ENCODE data around the gene DOCK7. TPM values are rescaled to one million over a fixed set of nuclear protein-coding genes. Genes with fewer than 3 reads are reported as not detected.
"Not testable (repeated sequence)": the region's sequence is repeated elsewhere in the genome, so short reads cannot be mapped to it uniquely, and the experiment has no call there.

Gene DOCK7
- total RNA-seq, 3 donors from 2014 or later: 35.7 to 60.7 (median 49.2) TPM

GRCh38 chr1:62722796-62723195, 34.6 kb upstream of the DOCK7 start:
- TF ChIP-seq POLR2AphosphoS5 (IDR thresholded peaks at IDR 0.05): no peak
- no peak for TF ChIP-seq POLR2A (IDR thresholded peaks at IDR 0.05)
- TF ChIP-seq CTCF (IDR thresholded peaks at IDR 0.05): no peak
- DNase-seq (ENCODE audit: low spot score in 2 of 2): no peak
- Histone ChIP-seq H3K4me1 (no peaks in the 10 kb centered on the region), H3K27me3 (no peaks in the 10 kb centered on the region), H3K27ac (no peak overlapping the region), H3K36me3 (no peaks in the 10 kb centered on the region), H3K4me3 (no peak overlapping the region), H3K9me3 (no peaks in the 10 kb centered on the region)
- intact Hi-C loops (cut with DNase I; ENCODE audit: low total_unique reads): no loop called here

DNA sequence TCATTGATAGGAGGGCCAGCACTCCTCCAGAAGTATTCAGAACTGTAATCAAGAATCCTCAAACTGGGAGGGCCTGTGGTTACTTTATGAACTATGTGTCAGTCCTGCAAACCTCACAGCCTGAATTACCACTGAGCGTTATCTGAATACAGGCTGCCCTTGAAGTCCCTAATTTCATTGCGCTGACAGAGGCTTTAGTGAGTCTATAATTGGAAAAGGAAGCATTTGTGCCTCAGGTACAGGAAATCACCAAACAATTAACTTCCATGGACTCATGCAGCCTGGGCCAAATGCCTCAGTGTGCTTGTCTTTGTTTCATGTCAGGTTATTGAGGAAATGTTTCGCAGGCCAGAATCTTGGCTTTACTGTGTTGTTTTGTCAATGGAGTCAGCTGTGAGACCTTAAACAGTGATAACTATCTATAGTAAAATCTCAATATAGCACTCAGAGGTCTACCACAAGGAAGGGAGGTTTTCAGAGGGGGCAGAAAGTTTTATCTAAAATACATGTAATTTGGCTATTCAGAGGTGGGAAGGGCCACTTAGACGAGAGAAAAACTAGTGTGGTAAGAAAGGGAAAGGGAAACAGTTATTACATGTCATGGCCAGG, 32.9 kb upstream of the DOCK7 start:
- H3K27ac ChIP-seq: peak overlapping the region in 1 of 2 donors; percentile 22
- H3K4me1 ChIP-seq: no peaks in the 10 kb centered on the region
- no peaks in the 10 kb centered on the region for H3K36me3 ChIP-seq
- no peaks in the 10 kb centered on the region for H3K9me3 ChIP-seq
- H3K27me3 ChIP-seq: no peaks in the 10 kb centered on the region
- no peak for DNase-seq (ENCODE audit: low spot score in 2 of 2)
- no peak overlapping the region for H3K4me3 ChIP-seq
- intact Hi-C loops (cut with DNase I; ENCODE audit: low total_unique reads): no loop called here
- no peak for TF ChIP-seq CTCF (IDR thresholded peaks at IDR 0.05)
- TF ChIP-seq POLR2AphosphoS5 (IDR thresholded peaks at IDR 0.05): no peak
- no peak for TF ChIP-seq POLR2A (IDR thresholded peaks at IDR 0.05)

- H3K4me1 ChIP-seq; H3K9me3 ChIP-seq; H3K27me3 ChIP-seq; H3K27ac ChIP-seq; H3K36me3 ChIP-seq; DNase-seq (ENCODE audit: low spot score in 2 of 2); intact Hi-C loops (cut with DNase I; ENCODE audit: low total_unique reads); H3K4me3 ChIP-seq: not testable (repeated sequence)
Measured at GRCh38 chr1:62718400-62718799, 30.2 kb upstream of the DOCK7 start.

DNA sequence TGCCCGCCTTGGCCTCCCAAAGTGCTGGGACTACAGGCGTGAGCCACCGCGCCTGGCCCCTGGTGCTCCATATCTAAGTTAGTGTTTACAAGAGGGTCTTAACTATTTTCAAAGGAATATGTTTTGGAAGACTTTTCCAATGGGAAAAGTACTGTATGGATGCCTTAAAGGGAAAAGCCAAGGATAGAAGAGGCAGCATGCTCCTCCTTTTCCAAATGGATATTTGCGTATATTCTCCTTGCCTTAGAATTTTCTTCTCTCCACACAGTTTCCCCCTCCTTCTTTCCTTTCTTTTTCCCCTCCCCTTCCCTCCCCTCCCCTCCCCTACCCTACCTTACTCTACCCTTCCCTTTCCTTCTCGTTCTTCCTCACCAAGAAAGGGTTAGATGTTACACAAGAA, 29.3 kb upstream of the DOCK7 start:
- intact Hi-C loops (cut with DNase I; ENCODE audit: low total_unique reads): no loop called here
- TF ChIP-seq POLR2AphosphoS5 (IDR thresholded peaks at IDR 0.05) (no peak), CTCF (IDR thresholded peaks at IDR 0.05) (no peak), POLR2A (IDR thresholded peaks at IDR 0.05) (no peak)
- H3K4me1 ChIP-seq: no peaks in the 10 kb centered on the region
- H3K9me3 ChIP-seq: no peaks in the 10 kb centered on the region
- no peak overlapping the region for H3K27ac ChIP-seq
- no peaks in the 10 kb centered on the region for H3K36me3 ChIP-seq
- no peak overlapping the region for H3K4me3 ChIP-seq
- no peak for DNase-seq (ENCODE audit: low spot score in 2 of 2)
- H3K27me3 ChIP-seq: no peaks in the 10 kb centered on the region

GRCh38 chr1:62716397-62716796, 28.2 kb upstream of the DOCK7 start:
- TF ChIP-seq CTCF (IDR thresholded peaks at IDR 0.05): no peak
- no peak for TF ChIP-seq POLR2A (IDR thresholded peaks at IDR 0.05)
- no peak for TF ChIP-seq POLR2AphosphoS5 (IDR thresholded peaks at IDR 0.05)
- intact Hi-C loops (cut with DNase I; ENCODE audit: low total_unique reads): no loop called here
- Histone ChIP-seq H3K27me3 (no peaks in the 10 kb centered on the region), H3K36me3 (no peaks in the 10 kb centered on the region), H3K4me1 (no peaks in the 10 kb centered on the region), H3K9me3 (no peaks in the 10 kb centered on the region), H3K27ac (no peak overlapping the region), H3K4me3 (no peak overlapping the region)
- DNase-seq (ENCODE audit: low spot score in 2 of 2): no peak

Data from breast epithelium (tissue), 4 donors.